ENCODE results near the gene MAST4.

The MAST4 gene

DNA sequence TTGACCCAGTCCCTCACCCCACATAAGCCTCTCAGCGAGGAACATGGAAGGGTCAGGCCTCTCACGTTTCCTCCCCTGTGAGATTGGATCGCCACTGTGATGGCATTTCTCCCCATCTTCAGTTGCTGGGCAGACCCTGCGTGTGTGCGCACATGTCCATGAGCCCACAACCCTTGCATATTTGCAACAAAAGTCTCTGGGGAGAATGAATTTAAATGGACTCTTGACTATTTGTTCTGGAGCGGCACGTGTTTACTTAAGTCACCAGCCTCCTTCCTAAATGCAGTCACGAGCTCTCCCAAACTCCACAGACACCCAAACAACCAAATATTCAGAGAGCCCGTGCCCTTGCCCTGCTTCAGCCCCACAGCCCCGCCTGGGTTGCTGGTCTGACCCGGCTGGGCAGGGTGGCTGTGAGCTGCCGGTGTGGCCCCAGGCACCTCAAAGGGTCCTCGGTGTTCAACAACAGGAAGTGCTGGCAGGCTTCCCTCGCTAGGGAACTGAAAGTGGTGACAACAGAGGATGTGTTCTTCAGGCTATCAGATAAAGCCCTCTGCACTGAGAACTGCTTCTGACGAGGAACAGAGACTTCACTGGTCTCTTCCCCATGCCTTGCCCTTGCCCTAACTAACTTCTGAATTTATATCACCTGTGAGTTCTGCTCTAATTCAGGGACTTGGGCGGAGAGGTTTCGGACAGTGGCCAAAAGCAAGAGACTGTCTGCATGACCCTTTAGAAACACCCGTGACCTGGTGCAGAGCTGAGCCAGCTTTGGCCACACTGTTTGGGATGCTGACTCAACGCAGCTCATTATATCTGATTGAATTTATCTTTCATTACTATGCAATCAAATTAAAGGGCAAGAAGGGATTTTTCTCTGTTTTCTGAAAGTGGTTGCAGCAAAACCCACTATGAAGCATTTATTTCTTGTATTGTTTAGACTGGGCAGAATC, 619.6 kb downstream of the MAST4 start:
- Histone ChIP-seq H3K27ac (ENCODE audit: low read depth, low read length) (no peak overlapping the region), H3K4me3 (ENCODE audit: low read depth, low read length) (no peak overlapping the region), H3K9me3 (ENCODE audit: control insufficient read depth, insufficient read depth, low read depth, low read length) (no peaks in the 10 kb centered on the region), H3K9ac (ENCODE audit: low read length) (no peak overlapping the region), H3K27me3 (ENCODE audit: control insufficient read depth, insufficient read depth, low read length) (no peaks in the 10 kb centered on the region), H3K4me1 (ENCODE audit: control insufficient read depth, insufficient read depth, low read length) (peaks cover 5% of the 10 kb centered on the region; the same call in 1 of the 2 replicates), H3K36me3 (ENCODE audit: control insufficient read depth, insufficient read depth, low read length) (no peaks in the 10 kb centered on the region)

DNA sequence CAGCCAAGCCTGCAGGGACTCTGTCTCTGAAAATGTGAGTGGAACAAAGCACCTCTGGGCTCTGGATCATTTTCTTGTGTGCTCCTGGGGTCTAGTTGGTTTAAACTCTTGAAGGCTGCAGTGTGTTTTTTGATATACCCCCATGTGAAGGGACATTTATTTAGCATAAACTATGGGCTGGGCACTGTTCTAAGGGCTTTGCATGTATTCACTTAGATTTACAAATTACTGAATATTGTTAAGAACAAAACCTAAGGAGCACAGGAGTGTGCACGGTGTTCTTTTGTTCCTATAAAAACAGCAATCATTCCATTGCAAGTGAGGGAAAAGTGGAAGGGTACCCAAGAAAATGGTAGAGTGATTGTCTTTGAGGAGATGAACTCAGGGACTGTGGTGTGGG, 620.4 kb downstream of the MAST4 start:
- H3K4me3 ChIP-seq (ENCODE audit: low read depth, low read length), result no peak overlapping the region
- no peak overlapping the region for H3K9ac ChIP-seq (ENCODE audit: low read length)
- H3K27me3 ChIP-seq (ENCODE audit: control insufficient read depth, insufficient read depth, low read length), result no peaks in the 10 kb centered on the region
- H3K4me1 ChIP-seq (ENCODE audit: control insufficient read depth, insufficient read depth, low read length), result peaks cover 5% of the 10 kb centered on the region; the same call in 1 of the 2 replicates
- H3K9me3 ChIP-seq (ENCODE audit: control insufficient read depth, insufficient read depth, low read depth, low read length), result no peaks in the 10 kb centered on the region
- H3K27ac ChIP-seq (ENCODE audit: low read depth, low read length), result no peak overlapping the region
- no peaks in the 10 kb centered on the region for H3K36me3 ChIP-seq (ENCODE audit: control insufficient read depth, insufficient read depth, low read length)

All from HUES6 (cell line).